SH-SY5Y (cell line): ENCODE results near the gene LITAF.

Source experiments
- GATA2 ChIP-seq: IDR thresholded peaks from 2 replicates; pipeline ENCODE4 v1.6.1; 2011; ENCODE audit warnings: mild to moderate bottlenecking, low read depth, low read length
- GATA3 ChIP-seq: IDR thresholded peaks from 2 replicates; pipeline ENCODE4 v1.6.1; 2011; ENCODE audit warnings: low read depth, mild to moderate bottlenecking, low read length, moderate library complexity

GRCh38 chr16:11629071-11630030 lies 42.6 kb upstream of the LITAF start:
- TF ChIP-seq GATA2 (no peak), GATA3 (no peak)
